Nephron progenitor cell (in vitro differentiated cells): Measurements from ENCODE around the gene PLEKHA6.

Source experiments
- DNase-seq: peaks from one replicate; pipeline ENCODE4 v3.0.0; 2021
- H3K27ac Mint-ChIP-seq: 2 replicates; pipeline ENCODE4 v1.8.0; 2021; ENCODE audit warnings: mild to moderate bottlenecking, moderate library complexity, mixed read lengths
- H3K27me3 Mint-ChIP-seq: 2 replicates; pipeline ENCODE4 v1.8.0; 2021; ENCODE audit warnings: mild to moderate bottlenecking, low read depth, mixed read lengths; ENCODE audit not compliant: poor library complexity
- H3K36me3 Mint-ChIP-seq: 2 replicates; pipeline ENCODE4 v1.8.0; 2021; ENCODE audit warnings: low read depth, mixed read lengths
- H3K4me1 Mint-ChIP-seq: 2 replicates; pipeline ENCODE4 v1.8.0; 2021; ENCODE audit warnings: mixed read lengths
- H3K4me3 Mint-ChIP-seq: 2 replicates; pipeline ENCODE4 v1.8.0; 2021; ENCODE audit warnings: mild to moderate bottlenecking, moderate library complexity, mixed read lengths
- H3K9me3 Mint-ChIP-seq: 2 replicates; pipeline ENCODE4 v1.8.0; 2021; ENCODE audit warnings: mild to moderate bottlenecking, moderate library complexity, mixed read lengths
- CTCF ChIP-seq: fragments of 200-600 bp; sonication (generic); IDR thresholded peaks from 2 replicates; pipeline ENCODE4 v1.5.0; 2021; ENCODE audit warnings: antibody characterized with exemption

PLEKHA6 gene

GRCh38 chr1:204322339-204322868, 37.3 kb downstream of the PLEKHA6 start:
- TF ChIP-seq CTCF, result no peak
- H3K27me3 Mint-ChIP-seq, result peaks cover 47% of the 10 kb centered on the region
- no peaks in the 10 kb centered on the region for H3K9me3 Mint-ChIP-seq
- H3K4me3 Mint-ChIP-seq, result no peak overlapping the region
- no peak overlapping the region for H3K27ac Mint-ChIP-seq
- H3K4me1 Mint-ChIP-seq, result peaks cover 24% of the 10 kb centered on the region
- no peak for DNase-seq
- no peaks in the 10 kb centered on the region for H3K36me3 Mint-ChIP-seq

- Mint-ChIP-seq H3K27ac (peak overlapping the region; percentile 32), H3K4me3 (no peak overlapping the region), H3K36me3 (no peaks in the 10 kb centered on the region), H3K4me1 (peaks cover 17% of the 10 kb centered on the region), H3K27me3 (peaks cover 43% of the 10 kb centered on the region), H3K9me3 (no peaks in the 10 kb centered on the region)
- no peak for DNase-seq
- no peak for TF ChIP-seq CTCF
These were observed 38.1 kb downstream of the PLEKHA6 start for GRCh38 chr1:204321665-204322064.

GRCh38 chr1:204321051-204321450, 38.7 kb downstream of the PLEKHA6 start:
- peaks cover 39% of the 10 kb centered on the region for H3K27me3 Mint-ChIP-seq
- H3K36me3 Mint-ChIP-seq, result no peaks in the 10 kb centered on the region
- DNase-seq, result no peak
- peaks cover 11% of the 10 kb centered on the region for H3K4me1 Mint-ChIP-seq
- no peak overlapping the region for H3K4me3 Mint-ChIP-seq
- no peaks in the 10 kb centered on the region for H3K9me3 Mint-ChIP-seq
- H3K27ac Mint-ChIP-seq, result no peak overlapping the region
- TF ChIP-seq CTCF, result no peak

GRCh38 chr1:204320382-204320804, 39.3 kb downstream of the PLEKHA6 start:
- H3K4me3 Mint-ChIP-seq, result no peak overlapping the region
- peaks cover 18% of the 10 kb centered on the region for H3K4me1 Mint-ChIP-seq
- no peak overlapping the region for H3K27ac Mint-ChIP-seq
- peaks cover 35% of the 10 kb centered on the region for H3K27me3 Mint-ChIP-seq
- TF ChIP-seq CTCF, result no peak
- no peak for DNase-seq
- H3K9me3 Mint-ChIP-seq, result no peaks in the 10 kb centered on the region
- no peaks in the 10 kb centered on the region for H3K36me3 Mint-ChIP-seq

- Mint-ChIP-seq H3K4me1 (peaks cover 21% of the 10 kb centered on the region), H3K36me3 (no peaks in the 10 kb centered on the region), H3K4me3 (no peak overlapping the region), H3K9me3 (no peaks in the 10 kb centered on the region), H3K27me3 (peaks cover 33% of the 10 kb centered on the region), H3K27ac (no peak overlapping the region)
- TF ChIP-seq CTCF, result no peak
- no peak for DNase-seq
These were observed 40.3 kb downstream of the PLEKHA6 start for GRCh38 chr1:204319462-204319861.

- Mint-ChIP-seq H3K9me3 (no peaks in the 10 kb centered on the region), H3K27ac (no peak overlapping the region), H3K4me1 (peaks cover 23% of the 10 kb centered on the region), H3K4me3 (no peak overlapping the region), H3K27me3 (peaks cover 33% of the 10 kb centered on the region), H3K36me3 (no peaks in the 10 kb centered on the region)
- no peak for TF ChIP-seq CTCF
- no peak for DNase-seq
These were observed 40.7 kb downstream of the PLEKHA6 start for GRCh38 chr1:204319027-204319426.
